ENCODE data around the gene MDC1.
"Not testable (repeated sequence)": the region's sequence is repeated elsewhere in the genome, so short reads cannot be mapped to it uniquely, and the experiment has no call there.

Gene MDC1

GRCh38 chr6:30744054-30744805 lies 27.1 kb upstream of the MDC1 start, which contains the start of gene IER3:
TSS of gene IER3 (minus strand) at chr6:30744547. CDS start at chr6:30744518, 29 bp downstream.
- FAIRE-seq, result no peak

DNA sequence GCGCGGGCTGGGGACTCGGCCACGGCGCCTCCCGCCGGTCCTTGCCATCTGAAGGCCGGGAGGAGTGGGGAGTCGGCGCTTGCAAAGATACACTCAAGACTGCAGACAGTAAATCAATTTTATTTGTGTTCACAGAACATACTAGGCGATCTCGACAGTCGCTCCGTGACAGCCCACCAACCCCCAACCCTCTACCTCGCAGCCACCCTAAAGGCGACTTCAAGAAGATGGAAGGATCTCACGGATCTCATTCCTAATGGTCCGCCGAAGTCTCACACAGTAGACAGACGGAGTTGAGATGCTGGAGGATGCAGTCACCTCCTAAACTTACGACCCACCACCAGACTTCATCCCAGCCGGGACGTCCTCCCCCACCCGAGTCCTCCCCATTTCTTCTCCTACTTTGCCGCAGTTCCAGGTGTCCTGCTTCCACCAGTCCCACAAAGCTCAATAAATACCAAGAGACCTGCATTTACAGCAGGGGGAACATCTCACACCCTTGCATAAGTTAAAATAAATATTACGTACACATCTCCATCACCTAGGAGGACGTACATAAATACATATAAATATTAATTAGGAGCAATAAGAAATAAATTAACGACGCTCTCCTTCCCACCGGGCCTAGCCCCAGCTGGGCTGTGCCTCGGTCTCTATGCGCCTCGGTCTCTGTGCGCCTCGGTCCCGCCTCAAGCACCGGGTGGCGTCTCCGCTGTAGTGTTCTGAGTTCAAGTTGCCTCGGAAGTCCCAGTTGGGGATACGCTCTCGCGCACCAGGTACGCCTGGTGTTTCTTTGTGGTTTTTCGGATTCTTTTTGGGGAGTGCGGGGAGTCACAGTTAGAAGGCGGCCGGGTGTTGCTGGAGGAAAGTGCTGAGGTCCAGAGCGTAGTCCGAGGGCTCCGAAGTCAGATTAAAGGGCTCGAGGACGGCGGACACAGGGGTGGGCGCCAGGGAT lies 26.3 kb upstream of the MDC1 start:
- FAIRE-seq, result no peak

DNA sequence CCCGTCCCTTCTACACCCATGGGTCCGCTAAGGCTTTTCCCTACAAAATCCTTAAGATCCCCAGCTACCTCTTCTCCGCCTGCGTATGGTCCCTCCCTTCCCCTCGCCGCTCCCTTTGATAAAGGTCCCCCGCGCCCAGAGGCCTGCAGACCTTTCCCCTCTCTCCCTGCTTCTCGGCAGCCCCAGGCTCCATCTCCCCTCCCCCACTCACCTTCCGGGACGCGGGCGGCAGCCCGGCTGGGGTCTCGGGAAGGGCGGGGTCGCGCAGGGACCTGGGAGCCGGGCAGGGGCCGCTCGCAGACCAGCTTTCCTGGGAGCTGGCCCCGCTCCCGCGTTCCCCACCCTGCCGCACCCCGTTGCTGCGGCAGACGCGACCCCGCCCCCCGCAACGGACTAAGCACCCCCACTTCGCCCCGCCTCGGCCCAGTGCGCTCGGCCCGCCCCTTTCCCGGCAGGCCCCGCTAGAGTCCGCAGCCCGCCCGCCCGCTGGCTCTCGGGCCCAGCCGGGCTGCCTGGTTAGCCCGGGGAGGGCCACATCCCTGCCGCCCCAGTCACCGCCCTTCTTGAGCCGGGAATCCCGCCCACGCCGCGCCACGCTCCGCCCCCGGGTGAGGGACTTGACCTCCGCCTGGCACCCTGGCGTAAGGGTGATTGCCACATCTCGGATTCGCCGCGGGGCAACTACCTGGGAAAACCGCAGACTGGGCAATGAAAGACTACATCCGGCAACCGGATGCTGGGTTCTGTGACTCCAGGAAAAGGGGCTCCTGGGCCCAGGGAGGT lies 25.4 kb upstream of the MDC1 start, which contains the start of gene FLOT1:
Gene FLOT1, minus strand, starts transcription at position 372 of the 783 bp plus-strand sequence. CDS start 498 bp downstream, outside the sequence.
- FAIRE-seq, result no peak

GRCh38 chr6:30741789-30742315 lies 24.8 kb upstream of the MDC1 start:
- FAIRE-seq, result no peak

DNA sequence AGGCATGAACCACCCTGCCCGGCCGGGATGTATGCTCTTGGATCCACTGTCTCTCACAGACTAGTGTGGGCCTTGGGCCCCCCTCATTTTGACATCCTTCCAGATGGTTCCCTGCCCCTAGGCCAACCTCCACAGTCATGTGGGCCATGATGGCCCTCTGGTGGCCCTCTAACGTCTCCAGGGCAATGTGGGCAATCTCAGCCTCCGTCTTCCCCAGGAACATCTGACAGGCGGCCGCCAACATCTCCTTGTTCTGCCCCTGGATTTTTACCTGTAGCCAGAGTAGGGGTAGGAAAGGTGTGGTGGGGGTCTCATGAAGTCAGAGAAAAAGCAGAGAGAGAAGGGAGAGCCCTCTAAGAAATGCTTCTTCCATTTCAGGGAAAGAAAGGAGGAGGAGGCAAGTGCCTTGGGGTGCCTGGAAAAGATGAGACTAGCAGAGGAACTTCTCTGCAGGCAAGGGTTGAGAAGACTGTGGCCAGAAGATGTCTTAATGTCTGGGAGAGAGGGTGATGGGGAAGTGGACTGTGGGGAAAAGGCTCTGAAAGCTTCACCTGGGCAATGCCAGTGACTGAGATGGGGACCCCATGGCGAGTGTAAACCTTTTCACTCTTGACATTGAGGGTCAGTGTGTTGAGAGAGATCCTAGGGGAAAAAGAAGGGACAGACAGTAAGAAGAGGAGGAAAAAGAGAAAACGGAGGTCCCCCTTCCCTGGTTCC lies 24.1 kb upstream of the MDC1 start:
- no peak for FAIRE-seq

- FAIRE-seq, result no peak
These were observed 23.4 kb upstream of the MDC1 start for GRCh38 chr6:30740540-30740870.

GRCh38 chr6:30738532-30738931 lies 21.5 kb upstream of the MDC1 start:
- FAIRE-seq, result no peak

DNA sequence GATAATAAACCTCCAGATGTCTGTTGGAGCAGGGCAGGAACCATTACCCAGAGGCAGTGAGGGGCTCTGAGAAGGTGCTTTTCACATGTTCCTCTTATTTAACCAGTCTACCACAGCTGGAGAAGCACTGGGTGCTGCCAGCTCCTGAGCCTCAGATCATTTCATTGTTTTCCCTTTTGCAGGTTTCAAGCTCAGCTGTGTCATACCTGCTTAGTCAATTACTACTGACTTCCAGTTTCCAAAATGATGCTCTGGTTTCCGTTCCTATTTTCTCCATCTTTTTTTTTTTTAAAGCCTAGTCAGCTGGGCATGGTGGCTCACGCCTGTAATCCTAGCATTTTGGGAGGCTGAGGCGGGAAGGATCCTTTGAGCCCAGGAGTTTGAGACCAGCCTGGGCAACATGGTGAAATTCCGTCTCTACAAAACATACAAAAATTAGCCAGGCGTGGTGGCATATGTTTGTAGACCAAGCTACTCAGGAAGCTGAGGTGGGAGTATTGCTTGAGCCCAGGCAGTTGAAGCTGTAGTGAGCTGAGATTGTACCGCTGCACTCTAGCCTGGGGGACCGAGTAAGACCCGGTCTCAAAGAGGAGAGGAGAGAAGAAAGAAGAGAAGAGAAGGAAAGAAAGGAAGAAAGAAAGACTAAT lies 18.7 kb upstream of the MDC1 start:
- no peak for FAIRE-seq

DNA sequence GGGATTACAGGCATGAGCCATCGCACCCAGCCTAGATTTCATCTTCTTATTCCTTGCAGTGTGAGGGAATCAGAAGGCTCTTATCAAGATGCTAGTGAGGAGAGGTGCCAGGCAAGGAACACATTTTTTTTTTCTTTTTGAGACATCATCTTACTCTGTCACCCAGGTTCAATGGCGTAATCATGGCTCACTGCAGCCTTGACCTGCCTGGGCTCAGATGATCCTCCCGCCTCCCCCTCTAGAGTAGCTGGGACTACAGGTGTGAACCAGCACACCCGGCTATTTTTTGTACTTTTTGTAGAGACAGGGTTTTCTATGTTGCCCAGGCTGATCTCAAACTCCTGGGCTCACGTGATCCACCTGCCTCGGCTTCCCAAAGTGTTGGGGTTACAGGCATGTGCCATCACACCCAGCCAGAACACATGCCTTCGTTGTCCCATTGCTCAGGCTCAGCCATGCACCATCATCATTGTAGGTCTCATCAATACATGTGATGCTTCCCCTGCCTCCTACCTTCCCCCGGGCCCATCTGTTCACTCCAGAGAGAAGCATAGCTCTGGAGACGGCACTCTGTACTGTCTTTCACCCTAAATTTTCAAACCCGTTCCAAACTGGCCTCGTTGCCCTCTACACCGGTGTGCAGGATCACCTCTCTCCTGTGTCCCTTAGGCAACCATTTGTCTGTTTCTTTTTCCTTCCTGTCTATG lies 15.3 kb upstream of the MDC1 start:
- no peak for FAIRE-seq

- FAIRE-seq, result no peak
These were observed 13.7 kb upstream of the MDC1 start for GRCh38 chr6:30730601-30731435.

GRCh38 chr6:30727920-30728553 lies 11.0 kb upstream of the MDC1 start:
- FAIRE-seq, result no peak

DNA sequence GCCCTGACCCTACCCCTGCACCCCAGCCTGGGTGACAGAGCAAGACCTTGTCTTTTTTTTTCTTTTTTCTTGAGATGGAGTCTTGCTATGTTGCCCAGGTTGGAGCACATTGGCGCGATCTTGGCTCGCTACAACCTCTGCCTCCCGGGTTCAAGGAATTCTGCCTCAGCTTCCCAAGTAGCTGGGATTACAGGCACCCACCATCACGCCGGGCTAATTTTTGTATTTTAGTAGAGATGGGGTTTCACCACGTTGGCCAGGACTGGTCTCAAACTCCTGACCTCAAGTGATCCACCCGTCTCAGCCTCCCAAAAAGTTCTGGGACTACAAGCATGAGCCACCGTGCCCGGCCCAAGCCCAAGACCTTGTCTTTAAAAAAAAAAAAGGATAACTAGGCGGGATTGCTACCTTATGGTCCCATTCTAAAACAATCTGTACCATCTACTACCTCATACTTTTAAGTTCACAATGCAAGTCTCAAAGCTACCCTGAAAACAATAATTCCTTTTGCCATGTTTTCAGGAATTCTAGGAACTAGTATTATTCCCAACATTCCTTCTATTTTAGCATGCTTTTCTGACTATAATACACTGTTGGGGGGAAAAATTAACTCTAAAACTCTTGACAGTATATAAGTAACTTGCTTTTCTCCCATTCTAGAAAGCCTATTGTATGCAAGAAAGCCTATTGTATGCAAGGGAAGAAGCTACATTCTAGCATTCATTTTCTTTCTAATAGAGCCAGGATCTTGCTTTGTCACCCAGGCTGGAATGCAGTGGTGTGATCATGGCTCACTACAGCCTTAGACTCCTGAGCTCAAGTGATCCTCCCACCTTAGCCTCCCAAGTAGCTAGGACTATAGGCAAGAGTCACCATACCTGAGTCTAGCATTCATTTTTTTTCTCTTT lies 9.7 kb upstream of the MDC1 start:
- FAIRE-seq, result no peak

DNA sequence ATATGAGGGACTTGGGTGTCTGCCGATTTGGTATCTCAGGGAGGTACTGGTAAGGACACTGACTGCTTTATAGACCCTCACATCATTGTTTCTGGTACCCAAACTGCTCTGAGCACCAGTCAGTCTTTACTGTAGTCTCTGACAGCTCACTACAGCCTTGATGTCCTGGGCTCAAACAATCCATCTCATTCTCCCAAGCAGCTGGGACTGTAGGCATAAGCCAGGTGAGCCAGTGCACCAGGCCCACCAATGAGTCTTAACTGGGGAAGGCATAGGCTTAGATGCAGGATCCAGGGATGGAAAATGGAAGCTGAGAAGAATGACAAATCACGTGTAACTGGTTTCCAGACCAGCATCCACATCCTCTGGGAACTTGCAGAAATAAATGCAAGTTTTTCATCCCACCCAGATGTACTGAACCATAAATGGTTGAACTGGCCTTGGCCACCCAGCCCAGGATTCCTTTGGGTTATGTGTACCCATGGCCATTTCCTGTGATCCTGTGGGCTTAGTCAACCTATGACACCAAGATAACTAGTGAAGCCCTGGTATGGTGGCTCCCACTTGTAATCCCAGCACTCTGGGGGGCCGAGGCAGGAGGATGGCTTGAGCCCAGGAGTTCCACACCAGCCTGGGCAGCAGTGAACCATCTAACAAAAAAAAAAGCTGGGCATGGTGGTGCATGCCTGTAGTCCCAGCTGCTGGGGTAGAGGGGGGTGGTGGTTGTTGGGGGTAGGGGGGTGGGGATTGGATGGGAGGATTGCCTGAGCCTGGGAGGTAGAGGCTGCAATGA lies 8.8 kb upstream of the MDC1 start:
- no peak for FAIRE-seq

DNA sequence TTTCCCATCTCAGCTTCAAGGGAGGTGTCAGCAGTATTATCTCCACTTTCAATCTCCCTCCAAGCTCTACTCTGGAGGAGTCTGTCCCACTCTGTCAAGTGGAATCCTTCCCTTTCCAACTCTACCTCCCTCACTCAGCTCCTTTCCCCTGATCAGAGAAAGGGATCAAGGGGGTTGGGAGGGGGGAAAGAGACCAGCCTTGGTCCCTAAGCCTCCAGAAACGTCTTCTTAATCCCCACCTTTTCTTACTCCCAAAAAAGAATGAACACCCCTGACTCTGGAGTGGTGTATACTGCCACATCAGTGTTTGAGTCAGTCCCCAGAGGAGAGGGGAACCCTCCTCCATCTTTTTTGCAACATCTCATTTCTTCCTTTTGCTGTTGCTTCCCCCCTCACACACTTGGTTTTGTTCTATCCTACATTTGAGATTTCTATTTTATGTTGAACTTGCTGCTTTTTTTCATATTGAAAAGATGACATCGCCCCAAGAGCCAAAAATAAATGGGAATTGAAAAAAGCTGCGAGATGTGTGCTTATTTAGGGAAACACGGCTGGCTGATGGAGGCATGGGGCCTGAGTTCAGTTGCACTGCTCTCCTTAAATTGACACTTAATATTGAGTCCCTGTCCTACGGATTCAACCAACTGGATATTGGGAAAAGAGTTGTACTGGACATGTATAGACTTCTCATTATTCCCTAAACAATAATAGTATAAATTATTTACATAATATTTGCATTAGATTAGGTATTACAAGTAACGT lies 8.0 kb upstream of the MDC1 start:
- FAIRE-seq, result no peak

- FAIRE-seq, result not testable (repeated sequence)
These were observed 7.0 kb upstream of the MDC1 start for GRCh38 chr6:30723843-30724741.

Data from colon (tissue), 2 donors.